SIG-M5 treated with dmso at 0.1 percent for 504 hours (cell line): ENCODE data around the gene RWDD3.

Experiments
- DNase-seq: peaks from one replicate; lab custom pipeline; 2025; ENCODE audit not compliant: unreplicated experiment; lab: John Stamatoyannopoulos, UW

The RWDD3 gene, protein sequence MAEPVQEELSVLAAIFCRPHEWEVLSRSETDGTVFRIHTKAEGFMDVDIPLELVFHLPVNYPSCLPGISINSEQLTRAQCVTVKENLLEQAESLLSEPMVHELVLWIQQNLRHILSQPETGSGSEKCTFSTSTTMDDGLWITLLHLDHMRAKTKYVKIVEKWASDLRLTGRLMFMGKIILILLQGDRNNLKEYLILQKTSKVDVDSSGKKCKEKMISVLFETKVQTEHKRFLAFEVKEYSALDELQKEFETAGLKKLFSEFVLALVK

GRCh38 chr1:95233737-95234500 lies at the start of gene RWDD3:
Gene RWDD3, plus strand, starts transcription at chr1:95234210. Its CDS starts 21 bp downstream, at chr1:95234231.
- peak; percentile 70 for DNase-seq

DNA sequence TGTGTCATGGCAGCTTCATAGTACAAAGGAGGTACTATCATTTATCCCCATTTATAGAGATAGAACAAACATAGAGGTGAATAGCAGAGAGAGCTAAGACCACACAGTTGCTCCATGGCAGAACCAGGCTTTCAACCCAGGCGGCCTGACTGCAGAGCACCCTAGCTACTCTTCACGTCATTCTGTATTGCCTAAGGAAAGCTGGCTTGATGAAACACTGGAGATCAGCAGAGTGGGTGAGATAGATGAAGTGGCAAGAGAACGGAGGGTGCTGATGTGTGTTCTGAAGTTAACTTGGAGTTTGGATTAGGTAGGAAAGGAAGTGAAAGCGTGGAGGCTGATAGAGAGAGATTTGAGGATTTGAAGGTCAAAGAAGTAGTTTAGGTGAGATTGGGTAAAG lies 47.9 kb upstream of the RWDD3 start:
- DNase-seq = no peak

- DNase-seq = no peak
Measured at GRCh38 chr1:95193591-95193990, 40.4 kb upstream of the RWDD3 start.

- DNase-seq = no peak
Measured at GRCh38 chr1:95195046-95195445, 39.0 kb upstream of the RWDD3 start.

GRCh38 chr1:95196017-95196416 lies 38.0 kb upstream of the RWDD3 start:
- DNase-seq = no peak

DNA sequence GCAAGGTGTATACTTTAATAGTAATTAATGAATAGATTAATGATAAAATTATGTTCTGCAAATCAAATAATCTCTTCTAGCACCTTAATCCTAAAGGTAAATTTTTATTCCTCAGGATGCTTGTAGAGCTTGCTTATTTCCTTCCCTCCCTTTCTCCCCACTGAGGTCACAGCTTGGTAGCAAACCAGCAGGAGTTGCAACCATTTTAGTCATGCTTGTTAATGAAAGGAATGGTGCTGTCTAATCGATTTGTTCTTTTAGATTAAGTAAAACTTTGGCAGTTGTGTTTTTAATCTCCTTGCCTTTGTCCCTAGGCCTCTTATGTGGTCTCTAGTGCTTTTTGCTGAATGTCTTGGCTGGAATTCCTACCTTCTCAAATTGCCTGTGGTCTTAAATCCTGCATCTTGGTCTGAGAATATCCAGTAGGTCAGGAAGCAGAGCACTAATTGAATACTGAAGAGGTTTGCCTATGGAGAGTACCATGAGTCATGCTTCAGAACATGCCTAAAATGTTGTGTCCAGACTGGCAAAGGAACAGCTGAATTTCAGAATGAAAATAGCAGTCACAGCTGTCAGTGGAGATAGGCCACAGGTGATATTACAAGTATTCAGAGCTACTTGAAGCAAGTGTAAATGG lies 36.3 kb upstream of the RWDD3 start:
- DNase-seq = no peak

GRCh38 chr1:95201905-95202304 lies 32.1 kb upstream of the RWDD3 start:
- no peak for DNase-seq

DNA sequence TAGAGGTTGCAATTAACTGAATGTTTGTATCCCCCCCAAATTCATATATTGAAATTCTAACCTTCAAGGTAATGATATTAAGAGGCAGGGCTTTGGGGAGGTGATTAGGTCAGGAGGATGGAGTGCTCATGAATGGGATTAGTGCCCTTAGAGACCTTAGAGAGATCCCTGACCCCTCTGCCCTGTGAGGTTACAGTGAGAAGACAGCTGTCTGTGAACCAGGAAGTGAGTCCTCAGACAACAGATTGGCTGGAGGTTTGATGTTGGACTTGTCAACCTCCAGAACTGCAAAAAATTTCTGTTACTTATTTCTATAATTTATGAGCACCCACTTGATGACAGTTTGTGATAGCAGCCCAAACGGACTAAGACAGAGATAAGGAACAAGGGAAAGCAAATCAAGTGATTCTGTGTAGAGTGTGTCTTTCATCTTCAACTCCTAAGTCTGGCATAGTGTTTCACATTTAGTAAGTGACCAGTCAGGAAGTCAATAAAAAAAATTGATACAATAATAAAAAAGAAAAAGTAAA lies 30.0 kb upstream of the RWDD3 start:
- DNase-seq = no peak

- DNase-seq = no peak
Measured at GRCh38 chr1:95206514-95206913, 27.5 kb upstream of the RWDD3 start.

DNA sequence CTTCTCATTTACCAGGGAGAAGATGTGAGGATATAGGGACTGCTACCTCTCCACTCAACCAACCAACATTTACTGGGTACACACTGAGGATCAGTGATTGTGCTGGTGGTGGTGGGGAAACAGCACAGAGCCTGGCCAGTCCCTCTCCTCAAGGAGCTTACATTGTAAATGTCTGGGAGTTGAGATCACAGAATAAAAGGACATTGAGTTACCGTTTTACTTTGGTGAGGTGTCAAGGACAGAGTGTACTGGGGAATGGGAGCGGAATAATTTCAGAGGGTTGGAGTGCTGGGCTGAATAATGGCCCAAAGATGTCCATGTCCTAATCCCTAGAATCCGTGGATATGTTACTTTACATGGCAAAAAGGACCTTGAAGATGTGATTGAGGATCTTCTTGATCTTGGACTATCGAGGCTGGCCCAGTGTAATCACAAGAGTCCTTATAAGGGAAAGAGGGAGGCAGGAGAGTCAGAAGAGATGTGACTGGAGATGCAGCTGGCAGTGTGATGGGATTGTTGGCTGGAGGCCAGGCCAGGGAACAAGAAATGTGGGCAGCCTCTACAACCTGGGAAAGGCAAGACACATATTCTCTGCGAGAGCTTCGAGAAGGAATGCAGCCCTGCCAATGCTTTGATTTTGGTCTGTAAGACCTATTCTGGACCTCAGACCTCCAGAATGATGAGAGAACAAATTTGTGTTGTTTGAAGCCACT lies 26.6 kb upstream of the RWDD3 start:
- DNase-seq = no peak

DNA sequence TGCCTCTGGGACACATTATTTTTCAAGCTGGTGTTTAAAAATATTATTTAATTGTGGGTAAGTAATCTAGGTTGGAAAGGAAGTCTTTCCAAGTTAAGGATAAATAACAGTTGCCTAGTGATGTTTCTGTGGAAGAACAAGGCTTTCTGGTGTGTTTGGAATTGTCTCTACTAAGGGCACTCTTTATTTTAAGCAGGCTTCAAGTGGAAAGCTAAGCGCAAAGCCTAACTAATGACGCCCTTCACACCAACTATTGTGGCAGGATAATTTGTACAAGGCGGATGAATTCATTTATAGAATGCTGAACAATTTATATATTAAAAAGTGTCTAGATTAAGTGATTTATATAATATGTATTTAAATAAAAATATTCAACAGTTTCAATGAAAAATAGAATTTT lies 25.1 kb upstream of the RWDD3 start:
- no peak for DNase-seq

GRCh38 chr1:95209291-95209690 lies 24.7 kb upstream of the RWDD3 start:
- no peak for DNase-seq

- DNase-seq = no peak
Measured at GRCh38 chr1:95216292-95216990, 17.6 kb upstream of the RWDD3 start.

GRCh38 chr1:95217371-95217770 lies 16.6 kb upstream of the RWDD3 start:
- DNase-seq = no peak

DNA sequence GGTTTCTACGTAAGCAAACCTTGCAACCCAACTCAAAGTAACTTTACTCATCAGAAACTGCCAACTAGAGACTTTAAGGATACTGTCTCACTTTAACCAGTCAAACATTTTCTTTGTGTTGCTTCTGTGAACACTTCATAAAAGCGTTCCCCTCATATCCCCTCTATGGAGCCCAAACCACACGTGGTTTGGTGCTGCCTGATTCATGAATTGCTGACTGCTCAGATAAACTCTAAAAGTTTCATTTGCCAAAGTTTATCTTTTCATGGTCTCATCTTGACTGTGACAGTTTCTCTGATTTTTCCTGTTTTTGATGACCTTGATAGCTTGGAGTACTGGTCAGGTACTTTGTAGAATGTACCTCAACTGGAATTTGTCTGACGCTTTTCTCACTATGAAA lies 14.6 kb upstream of the RWDD3 start:
- no peak for DNase-seq

DNA sequence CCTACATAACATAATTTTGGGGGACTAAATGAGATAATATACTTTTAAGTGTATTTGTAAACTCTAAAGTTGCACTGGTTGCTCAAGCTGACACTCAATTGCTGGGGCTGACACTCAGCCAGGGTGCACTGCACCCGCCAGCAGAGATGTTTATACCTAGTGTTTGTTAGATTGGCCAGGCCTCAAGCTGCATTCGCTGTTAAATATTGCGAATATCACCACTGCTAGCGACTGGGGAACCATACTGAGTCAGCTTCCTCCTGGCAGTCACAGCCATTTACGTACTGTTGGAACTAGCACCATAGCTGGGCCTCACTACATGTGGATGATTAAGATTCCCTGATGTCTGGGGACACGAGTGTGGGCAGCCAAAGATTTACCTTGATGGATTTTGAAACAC lies 12.7 kb upstream of the RWDD3 start:
- no peak for DNase-seq

DNA sequence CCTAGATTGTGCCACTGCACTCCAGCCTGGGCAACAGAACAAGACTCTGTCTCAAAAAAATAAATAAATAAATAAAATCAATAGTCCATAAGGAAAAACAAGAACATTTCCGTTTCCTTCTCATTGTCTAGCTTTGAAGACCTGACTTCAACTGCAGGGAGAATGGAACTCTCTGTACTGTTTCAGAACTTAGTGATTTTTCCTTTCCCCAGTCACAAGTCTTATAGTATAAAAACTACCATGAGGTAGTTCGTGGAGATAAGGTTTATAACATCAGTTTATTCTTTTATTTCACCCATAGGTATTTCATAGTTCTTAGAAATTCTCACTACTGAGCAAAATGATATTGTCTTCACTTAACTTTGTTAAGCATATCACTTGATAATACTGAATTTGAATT lies 11.4 kb upstream of the RWDD3 start:
- no peak for DNase-seq

GRCh38 chr1:95223110-95223509 lies 10.9 kb upstream of the RWDD3 start:
- DNase-seq = no peak

GRCh38 chr1:95226781-95227660 lies 7.0 kb upstream of the RWDD3 start:
- DNase-seq = no peak

- no peak for DNase-seq
Measured at GRCh38 chr1:95229037-95229436, 5.0 kb upstream of the RWDD3 start.
